ENCODE data around the gene AMBRA1.
A peak's percentile ranks its signal among the peaks of the same experiment; 100 is the strongest.

The AMBRA1 gene

DNA sequence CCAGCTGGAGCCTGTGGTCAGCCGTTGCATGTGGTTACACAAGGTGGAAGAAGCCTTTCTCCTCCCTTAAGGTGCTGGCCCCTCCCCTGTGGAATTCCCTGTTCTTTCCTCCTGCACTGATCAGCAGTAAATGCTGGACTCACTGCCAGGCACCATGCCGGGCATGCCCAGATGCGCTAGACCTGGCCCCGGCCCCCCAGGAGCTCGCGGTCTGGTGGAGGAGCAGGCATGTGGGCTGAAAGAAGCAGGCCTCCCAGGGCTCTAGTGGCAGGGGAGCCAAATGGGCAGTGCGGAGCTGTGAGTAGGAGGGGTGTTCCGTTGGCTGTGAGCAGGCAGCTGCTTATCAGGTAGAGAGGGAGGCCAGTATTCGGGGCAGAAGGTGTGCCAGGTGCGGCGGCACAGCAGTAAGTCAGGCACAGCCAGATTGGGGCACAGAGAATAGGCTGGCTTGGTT lies 236.3 kb downstream of the AMBRA1 start:
- Mint-ChIP-seq H3K4me3 (no peak overlapping the region), H3K36me3 (peaks cover 4% of the 10 kb centered on the region), H3K27ac (peak overlapping the region; percentile 73), H3K4me1 (peaks cover 75% of the 10 kb centered on the region), H3K27me3 (no peaks in the 10 kb centered on the region), H3K9me3 (no peaks in the 10 kb centered on the region)

DNA sequence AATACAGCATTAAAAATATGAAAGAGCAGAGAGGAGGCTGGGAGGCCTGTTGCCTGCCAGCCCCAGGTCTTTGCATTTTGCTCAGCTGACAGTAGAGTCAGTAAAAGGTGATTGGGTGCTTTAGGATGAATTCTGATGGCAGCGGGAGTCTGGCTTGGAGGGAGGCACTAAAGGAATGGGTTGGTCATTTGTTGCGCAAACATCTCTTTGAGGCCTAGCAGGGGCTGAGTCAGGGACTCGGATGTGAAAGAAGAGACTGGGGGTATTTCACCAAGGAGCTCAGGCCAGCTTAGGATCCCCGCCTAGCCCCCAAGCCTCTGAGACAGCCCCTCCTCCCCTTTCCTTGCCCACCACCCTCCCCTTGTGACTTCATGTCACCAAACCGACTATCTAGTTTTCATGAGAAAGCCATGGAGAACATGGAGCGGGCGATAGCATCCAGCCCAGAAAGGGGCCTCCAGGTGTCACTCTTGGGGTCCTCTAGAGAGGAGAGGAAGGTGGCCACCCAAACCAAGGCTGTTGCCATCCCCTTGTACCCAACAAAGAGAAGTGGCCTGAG lies 236.8 kb downstream of the AMBRA1 start:
- Mint-ChIP-seq H3K9me3 (no peaks in the 10 kb centered on the region), H3K4me1 (peaks cover 73% of the 10 kb centered on the region), H3K36me3 (peaks cover 4% of the 10 kb centered on the region), H3K27ac (peak overlapping the region; percentile 91), H3K27me3 (no peaks in the 10 kb centered on the region), H3K4me3 (no peak overlapping the region)

DNA sequence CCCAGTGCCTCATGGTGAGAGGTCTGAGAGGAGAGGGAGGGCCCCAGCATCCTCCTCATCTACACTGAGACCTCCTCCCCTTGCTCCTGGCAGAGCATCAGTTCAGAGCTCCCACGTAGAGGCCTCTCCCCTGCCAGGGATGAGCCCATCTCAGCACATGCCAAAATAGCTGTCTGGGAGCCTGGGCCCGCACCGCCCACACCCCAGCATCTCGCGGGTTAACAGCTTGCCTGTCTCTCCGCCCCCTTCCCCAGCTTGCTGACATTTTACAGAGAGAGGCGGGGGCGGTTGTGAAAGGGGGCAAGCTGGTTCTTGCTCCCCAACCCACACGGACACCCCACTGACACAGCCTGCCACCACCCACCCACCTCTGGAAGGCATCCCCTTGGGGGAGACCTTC lies 240.1 kb downstream of the AMBRA1 start:
- no peaks in the 10 kb centered on the region for H3K9me3 Mint-ChIP-seq
- H3K27me3 Mint-ChIP-seq: no peaks in the 10 kb centered on the region
- peak overlapping the region; percentile 85 for H3K4me3 Mint-ChIP-seq
- H3K36me3 Mint-ChIP-seq: peaks cover 4% of the 10 kb centered on the region
- H3K27ac Mint-ChIP-seq: peak overlapping the region; percentile 74
- H3K4me1 Mint-ChIP-seq: peaks cover 90% of the 10 kb centered on the region

DNA sequence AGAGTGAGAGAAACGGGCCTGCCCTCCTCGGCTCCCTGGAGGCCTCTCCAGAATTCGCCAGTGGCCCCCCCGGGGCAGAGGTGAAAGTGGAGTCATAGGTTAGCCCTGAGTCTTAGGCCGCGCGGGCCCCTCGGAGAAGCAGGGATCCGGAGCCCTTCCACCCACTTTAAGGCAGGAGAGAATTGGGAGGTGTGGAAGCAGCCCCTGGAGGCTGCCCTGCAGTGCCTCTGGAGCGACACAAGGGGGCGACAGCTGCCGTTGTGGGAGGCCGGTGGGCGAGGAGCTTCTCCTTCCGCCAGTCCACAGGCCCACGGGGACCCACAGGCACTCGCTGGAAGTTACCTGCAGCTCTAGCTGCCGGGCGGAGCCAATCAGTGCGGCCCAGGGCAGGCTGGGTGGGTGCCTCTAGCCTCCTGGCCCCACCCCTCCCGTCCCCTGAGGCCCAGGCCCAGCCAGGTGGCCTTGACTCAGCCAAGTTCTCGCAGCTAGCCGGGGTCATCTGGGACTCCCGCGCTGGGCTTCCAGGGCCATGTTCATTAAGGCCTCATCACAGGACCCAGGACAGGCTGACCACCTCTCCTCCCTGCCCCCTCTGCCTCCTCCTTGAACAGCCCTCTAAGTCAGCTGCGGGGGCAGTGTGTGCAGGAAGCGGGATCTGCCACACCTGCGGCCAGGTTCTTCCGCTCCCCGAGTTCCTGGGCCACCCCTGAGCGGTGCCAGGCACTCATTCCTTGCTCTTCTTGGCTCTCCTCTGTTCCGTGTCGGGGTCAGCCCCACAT lies 241.6 kb downstream of the AMBRA1 start:
- Mint-ChIP-seq H3K27me3 (no peaks in the 10 kb centered on the region), H3K4me3 (peak overlapping the region; percentile 85), H3K36me3 (peaks cover 4% of the 10 kb centered on the region), H3K9me3 (no peaks in the 10 kb centered on the region), H3K4me1 (peaks cover 80% of the 10 kb centered on the region), H3K27ac (peak overlapping the region; percentile 88)

DNA sequence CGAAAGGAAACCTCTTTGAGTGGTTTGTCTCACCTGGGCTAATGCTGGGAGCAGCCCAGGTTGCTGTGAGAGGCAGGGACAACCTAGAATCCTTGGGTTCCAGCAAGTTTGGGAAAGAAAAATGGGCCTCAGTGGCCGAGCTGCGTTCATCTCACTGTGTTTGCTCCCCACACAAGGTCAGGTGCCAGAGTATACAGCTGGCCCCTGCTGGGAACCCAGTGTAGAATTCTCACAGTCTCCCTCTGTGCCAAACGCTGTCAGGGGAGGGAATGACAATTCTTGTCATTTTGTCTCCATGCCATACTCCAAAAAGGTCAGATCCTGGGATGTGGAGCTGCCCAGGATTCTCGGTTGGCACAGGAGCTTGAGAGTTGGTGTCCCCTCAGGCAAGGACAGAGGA lies 242.2 kb downstream of the AMBRA1 start:
- peak overlapping the region; percentile 88 for H3K27ac Mint-ChIP-seq
- H3K4me3 Mint-ChIP-seq: peak overlapping the region; percentile 85
- H3K36me3 Mint-ChIP-seq: peaks cover under 1% of the 10 kb centered on the region
- H3K4me1 Mint-ChIP-seq: peaks cover 79% of the 10 kb centered on the region
- no peaks in the 10 kb centered on the region for H3K9me3 Mint-ChIP-seq
- no peaks in the 10 kb centered on the region for H3K27me3 Mint-ChIP-seq

DNA sequence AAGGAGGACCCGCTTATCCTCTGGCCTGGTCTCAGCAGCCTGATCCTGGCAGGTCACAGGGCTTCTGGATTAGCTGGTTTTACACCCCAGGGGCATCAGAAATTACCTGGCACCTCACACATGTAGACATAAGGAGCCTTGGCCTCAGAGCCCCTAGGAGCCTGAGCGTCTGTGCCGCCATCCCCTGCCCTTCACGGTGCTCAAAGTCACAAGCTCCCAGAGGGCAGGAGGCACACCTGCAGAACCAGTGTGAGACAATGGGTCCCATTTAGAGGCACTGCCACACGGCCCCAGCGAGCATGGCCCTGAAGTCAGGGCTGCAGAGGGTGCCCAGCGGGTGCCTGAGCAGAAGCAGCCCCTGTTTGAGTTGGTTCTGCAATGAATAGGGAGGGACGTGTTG lies 242.7 kb downstream of the AMBRA1 start:
- Mint-ChIP-seq H3K27me3 (no peaks in the 10 kb centered on the region), H3K4me3 (peak overlapping the region; percentile 85), H3K9me3 (no peaks in the 10 kb centered on the region), H3K36me3 (no peaks in the 10 kb centered on the region), H3K4me1 (peaks cover 79% of the 10 kb centered on the region), H3K27ac (peak overlapping the region; percentile 88)

DNA sequence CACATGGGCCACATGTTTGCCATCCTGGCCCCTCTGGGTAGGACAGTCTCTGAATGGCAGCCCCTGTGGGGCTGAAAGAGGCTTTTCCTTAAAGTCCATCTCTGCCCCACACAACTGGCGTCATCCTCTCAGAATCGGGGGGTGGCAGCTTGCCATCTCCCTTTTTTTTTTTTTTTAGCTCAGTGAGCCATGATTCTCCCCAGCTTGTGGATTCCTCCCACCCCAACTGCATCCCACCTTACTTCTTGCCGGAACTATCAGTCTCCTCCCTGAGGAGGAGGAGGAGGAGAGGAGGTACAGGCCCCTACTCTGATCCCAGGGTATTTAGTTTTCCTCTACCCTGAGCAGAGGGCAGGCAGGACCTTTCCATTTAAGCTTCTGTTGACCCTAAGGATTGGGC lies 243.1 kb downstream of the AMBRA1 start:
- Mint-ChIP-seq H3K27ac (peak overlapping the region; percentile 88), H3K36me3 (no peaks in the 10 kb centered on the region), H3K9me3 (no peaks in the 10 kb centered on the region), H3K27me3 (no peaks in the 10 kb centered on the region), H3K4me3 (peak overlapping the region; percentile 85), H3K4me1 (peaks cover 79% of the 10 kb centered on the region)

DNA sequence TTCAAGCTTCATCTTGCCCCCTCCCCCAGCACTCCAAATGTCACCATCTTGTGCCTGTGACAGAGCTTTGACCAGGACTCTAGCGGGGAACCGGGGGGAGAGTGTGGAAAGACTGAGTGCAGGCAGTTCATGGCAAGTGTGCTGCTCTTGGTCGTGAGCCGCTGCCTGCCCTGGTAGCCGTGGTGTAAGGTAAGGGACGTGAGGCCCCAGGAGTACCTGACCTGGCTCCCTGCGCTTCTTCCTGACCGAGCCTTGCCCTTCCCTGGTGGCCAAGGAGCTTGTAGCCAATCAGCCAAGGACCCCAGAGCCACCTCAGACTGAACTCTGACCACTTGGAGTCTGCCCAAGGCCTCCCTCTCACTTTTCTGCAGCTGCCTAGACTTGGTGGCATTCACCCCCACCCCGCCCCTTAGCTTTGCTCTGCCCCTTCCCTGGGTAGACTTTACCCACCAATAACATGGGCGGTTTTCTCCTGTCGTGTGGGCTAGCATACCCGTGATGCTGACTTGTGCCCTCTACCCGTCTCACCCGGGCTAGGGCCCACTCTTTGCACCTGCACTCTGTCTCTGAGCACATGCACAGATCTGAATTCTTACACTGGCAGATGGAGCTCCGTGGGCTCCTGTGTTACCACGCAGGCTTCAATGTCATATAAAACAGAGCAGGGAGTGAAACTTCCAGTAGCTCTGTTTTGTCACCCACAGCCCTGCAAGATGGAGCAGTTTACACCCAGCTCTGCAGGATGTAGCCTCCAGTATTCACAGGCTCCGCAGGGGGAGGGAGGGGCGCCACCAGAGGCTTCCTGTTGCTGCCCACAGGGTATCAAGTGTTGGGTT lies 245.0 kb downstream of the AMBRA1 start:
- H3K4me1 Mint-ChIP-seq: peaks cover 82% of the 10 kb centered on the region
- H3K27ac Mint-ChIP-seq: peak overlapping the region; percentile 96
- H3K4me3 Mint-ChIP-seq: peak overlapping the region; percentile 97
- H3K36me3 Mint-ChIP-seq: no peaks in the 10 kb centered on the region
- no peaks in the 10 kb centered on the region for H3K27me3 Mint-ChIP-seq
- H3K9me3 Mint-ChIP-seq: no peaks in the 10 kb centered on the region

DNA sequence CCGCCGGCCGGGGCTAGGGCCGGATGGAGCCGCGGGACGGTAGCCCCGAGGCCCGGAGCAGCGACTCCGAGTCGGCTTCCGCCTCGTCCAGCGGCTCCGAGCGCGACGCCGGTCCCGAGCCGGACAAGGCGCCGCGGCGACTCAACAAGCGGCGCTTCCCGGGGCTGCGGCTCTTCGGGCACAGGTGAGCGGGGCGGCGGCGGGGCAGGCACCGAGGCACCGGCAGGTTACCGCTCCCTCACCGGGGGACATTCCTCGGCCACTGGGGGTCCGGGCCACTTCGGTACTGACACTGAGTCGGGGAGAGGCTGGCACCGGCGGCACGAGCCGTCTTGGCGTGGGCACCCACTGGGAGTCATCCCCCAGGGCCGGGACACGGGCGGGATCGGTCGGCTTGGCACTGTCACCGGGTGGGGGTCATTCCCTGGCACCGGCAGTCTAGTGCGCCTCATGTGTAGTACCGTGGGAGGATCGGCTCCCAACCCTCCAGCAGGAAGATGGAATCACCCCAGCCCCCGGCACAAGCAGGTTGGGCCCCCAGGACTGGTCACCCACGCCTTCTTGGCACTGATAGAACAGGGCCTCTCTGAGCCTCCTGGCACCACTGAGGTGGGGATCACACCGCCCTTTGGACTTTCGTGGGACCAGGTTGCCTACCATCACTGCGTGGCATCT lies 246.0 kb downstream of the AMBRA1 start:
- H3K4me1 Mint-ChIP-seq: peaks cover 82% of the 10 kb centered on the region
- H3K36me3 Mint-ChIP-seq: no peaks in the 10 kb centered on the region
- peak overlapping the region; percentile 97 for H3K4me3 Mint-ChIP-seq
- H3K27ac Mint-ChIP-seq: peak overlapping the region; percentile 96
- H3K9me3 Mint-ChIP-seq: no peaks in the 10 kb centered on the region
- no peaks in the 10 kb centered on the region for H3K27me3 Mint-ChIP-seq

DNA sequence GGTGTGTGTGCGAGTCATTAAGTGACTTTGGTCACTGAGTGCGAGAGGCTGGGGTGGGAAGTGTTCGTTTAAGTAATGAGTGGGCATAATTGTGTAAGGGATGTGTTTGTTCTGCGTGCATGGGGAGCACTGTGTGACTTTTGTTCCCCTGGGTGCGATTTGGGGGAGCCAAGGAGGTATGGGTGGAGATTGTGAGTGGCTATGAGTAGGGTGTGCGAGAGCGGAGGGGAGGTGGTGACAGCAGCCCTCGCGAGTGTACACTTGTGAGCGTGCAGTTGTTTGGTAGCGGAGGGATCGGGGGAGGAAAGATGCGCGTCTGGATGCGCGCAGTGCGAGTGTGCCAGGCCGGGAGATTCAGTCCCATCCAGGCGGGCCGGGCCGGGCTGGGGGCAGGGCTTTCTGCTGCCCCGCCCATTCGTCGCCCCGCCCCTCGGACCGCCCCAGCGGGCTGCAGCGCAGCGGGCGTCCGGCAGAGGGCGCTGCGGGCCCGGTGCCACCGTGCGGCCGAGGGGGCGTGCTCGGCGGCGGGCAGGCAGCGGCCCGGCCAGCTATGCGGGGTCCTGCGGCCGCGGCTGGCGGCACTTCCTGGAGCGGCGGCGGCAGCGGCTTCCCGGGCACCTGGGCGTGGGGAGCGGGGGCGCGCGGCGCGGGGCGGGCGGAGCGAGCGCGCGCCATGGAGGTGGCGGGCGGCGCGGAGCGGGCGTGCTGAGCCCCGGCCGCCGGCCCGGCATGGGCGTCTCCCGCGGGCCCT lies 246.8 kb downstream of the AMBRA1 start, which contains the start of gene DGKZ:
DGKZ (plus strand) TSS at position 578 of the 751 bp plus-strand sequence. CDS start 197 bp downstream, outside the sequence.
- H3K4me3 Mint-ChIP-seq: peak within 1 kb of the TSS; percentile 97
- no peaks in the 10 kb centered on the region for H3K27me3 Mint-ChIP-seq
- H3K9me3 Mint-ChIP-seq: no peaks in the 10 kb centered on the region
- peaks cover 84% of the 10 kb centered on the region for H3K4me1 Mint-ChIP-seq
- no peaks in the 10 kb centered on the region for H3K36me3 Mint-ChIP-seq
- H3K27ac Mint-ChIP-seq: peak within 1 kb of the TSS; percentile 96

All from activated naive CD4-positive, alpha-beta T cell treated with anti-CD3 and anti-CD28 coated beads, Interleukin-2, amount 50 U/mL, for 24 hours (primary cell).